NCI-H2107 treated with DMSO at 0.1 percent for 48 hours (cell line): ENCODE data around the gene FMR1NB.

Source experiments
- DNase-seq: peaks from one replicate; lab custom pipeline; 2025; ENCODE audit not compliant: unreplicated experiment; lab: John Stamatoyannopoulos, UW

The FMR1NB gene, protein sequence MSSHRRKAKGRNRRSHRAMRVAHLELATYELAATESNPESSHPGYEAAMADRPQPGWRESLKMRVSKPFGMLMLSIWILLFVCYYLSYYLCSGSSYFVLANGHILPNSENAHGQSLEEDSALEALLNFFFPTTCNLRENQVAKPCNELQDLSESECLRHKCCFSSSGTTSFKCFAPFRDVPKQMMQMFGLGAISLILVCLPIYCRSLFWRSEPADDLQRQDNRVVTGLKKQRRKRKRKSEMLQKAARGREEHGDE

DNA sequence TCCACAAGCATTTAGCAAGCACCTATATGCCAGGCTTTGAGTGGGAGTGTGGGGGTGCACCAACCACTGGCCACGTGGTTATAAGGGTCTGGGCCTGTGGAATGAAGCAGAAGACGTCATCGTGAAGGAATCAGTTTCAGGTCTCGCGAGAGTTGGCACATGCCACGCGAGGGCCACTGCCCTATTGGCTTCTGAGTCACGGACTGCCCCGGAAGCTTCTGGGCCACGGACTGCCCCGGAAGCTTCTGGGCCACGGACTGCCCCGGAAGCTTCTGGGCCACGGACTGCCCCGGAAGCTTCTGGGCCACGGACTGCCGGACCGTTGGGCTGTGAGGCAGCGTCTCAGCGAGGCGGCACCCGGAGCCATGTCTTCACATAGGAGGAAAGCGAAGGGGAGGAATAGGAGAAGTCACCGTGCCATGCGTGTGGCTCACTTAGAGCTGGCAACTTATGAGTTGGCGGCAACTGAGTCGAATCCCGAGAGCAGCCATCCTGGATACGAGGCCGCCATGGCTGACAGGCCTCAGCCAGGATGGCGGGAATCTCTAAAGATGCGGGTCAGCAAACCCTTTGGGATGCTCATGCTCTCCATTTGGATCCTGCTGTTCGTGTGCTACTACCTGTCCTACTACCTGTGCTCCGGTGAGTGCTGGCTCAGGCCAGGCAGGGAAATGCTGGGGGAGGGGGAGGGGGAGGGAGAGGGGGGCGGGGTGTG is at the start of gene FMR1NB:
FMR1NB (plus strand) TSS at position 300 of the 715 bp plus-strand sequence; CDS start at position 366, 66 bp downstream.
- DNase-seq = no peak

DNA sequence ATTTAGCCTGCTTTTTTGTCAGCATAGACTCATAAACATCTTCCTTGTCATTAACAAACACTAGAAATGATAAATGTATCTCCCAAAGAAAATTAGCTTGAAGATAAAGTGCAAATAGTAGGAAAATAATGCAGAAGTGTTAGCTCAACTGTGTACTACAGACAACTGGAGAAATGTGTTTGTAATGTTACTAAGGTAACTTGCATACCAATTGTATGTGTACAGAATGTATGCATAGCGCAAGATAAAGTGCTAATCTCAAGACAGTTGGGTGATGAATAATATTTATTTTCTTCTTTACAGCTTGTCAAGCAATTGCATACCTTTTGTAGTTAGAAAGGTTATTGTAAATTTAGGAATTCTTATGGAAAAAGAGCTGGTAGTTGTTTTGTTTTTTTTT is 47.3 kb upstream of the FMR1NB start:
- no peak for DNase-seq

DNA sequence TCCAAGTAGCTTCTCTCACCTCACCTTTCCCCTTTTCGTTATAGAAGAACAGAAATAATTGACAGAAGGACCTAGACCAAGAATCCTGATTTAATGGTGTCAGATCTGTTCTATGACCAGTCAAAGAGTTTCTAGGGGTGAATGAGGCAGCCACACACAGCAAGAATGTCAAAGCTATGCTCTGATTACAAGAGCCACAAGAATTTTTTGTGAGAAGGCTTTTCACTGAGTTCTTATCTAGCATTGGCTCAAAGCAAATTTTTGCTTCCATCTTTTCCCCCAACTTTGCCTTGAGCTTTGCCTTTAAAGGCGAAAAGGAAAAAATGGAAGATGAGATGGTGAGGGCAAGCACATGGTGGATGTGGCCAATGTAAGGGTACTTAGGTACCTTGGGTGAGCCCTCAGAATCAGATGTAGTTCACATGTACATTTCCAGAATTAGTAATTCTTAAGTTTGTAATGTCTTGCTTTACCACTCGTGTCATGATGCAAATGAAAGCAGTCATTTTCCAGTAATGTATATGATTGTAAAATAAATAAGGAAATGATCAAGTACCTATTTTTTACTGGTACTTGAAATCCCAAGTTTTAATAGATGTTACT is 45.9 kb upstream of the FMR1NB start:
- no peak for DNase-seq

DNA sequence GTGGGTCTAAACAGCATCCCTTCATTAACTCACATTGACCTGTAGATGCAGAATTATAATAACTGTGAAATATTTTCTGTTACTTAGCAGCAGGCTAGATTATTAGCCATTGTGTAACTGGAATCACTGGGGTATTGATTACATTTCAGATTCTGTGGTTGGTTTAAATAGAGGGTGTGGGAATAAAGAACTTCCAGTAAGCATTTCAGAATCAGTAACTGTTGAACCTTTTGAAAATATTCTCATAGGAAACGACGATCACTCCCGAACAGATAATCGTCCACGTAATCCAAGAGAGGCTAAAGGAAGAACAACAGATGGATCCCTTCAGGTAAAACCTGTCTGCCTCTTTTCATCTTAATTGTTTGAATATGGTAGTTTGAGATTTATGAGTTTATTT is 35.9 kb upstream of the FMR1NB start:
- DNase-seq = no peak

DNA sequence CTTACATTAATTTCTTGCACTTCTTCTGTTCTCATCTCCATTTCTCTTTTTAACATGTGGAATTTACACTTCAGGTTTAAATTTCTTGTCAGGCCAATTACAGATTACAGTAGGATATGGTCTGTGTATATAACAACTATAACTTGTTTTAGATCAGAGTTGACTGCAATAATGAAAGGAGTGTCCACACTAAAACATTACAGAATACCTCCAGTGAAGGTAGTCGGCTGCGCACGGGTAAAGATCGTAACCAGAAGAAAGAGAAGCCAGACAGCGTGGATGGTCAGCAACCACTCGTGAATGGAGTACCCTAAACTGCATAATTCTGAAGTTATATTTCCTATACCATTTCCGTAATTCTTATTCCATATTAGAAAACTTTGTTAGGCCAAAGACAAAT is 32.6 kb upstream of the FMR1NB start:
- DNase-seq = no peak

DNA sequence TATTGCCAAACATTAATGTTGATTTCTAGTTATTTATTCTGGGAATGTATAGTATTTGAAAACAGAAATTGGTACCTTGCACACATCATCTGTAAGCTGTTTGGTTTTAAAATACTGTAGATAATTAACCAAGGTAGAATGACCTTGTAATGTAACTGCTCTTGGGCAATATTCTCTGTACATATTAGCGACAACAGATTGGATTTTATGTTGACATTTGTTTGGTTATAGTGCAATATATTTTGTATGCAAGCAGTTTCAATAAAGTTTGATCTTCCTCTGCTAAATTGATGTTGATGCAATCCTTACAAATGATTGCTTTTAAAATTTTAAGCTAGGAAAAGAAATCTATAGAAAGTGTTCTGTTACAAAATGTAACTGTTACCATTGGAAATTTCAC is 30.8 kb upstream of the FMR1NB start:
- DNase-seq = no peak

DNA sequence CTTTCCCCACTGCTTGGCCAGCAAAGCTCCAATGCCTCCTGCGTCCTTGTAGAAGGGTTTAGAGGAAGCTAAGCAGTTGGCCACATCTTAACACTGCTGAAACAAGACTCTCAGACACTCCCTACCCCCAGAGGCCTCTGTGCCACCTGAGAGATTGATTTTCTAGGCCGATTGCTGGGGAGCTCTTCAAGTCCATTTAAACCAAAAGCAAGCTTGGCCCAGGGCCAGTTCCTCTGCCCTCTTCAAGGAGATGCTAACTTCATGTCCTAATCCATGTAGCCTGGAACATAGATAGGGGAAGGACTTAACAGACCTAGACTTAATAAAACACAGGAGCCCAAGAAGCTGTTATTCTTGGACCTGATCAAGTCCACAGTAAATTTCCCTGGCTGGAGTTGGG is 27.2 kb upstream of the FMR1NB start:
- no peak for DNase-seq

DNA sequence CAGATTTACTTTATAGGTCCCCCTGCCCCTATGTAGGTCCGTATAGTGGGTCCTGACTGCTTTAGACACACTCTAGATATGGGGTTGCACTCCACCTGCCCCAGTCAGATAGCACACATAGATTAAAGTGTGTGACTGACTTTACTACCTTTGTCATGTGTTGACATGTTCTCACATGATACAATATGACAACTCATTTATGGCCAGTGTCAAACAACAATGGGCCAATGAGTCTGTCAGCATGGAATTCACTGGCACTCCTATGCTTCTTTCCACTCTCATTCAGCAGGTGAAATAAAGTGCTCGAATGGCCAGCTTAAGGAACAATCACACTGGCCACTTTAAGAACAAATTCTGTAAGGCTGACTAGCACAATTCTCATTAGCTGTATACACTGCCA is 23.8 kb upstream of the FMR1NB start:
- no peak for DNase-seq

DNA sequence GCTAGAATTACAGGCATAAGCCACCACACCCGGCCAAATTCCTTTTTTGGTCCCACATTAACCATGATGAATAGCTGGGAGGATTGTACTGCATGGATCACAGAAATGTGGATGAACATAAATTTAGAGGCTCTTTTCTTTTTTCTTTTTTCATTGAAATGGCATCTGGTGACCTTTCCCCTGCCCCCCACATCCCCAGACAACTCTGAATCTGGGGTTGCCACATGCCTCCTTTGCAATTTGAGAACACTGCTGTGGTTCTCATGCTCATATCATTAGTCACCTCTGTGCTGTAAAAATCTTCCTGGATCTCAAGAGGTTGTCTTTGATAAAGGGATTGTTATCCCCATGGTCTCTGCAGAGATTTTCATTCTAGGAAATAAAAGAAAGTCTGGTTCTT is 22.8 kb upstream of the FMR1NB start:
- DNase-seq = no peak

DNA sequence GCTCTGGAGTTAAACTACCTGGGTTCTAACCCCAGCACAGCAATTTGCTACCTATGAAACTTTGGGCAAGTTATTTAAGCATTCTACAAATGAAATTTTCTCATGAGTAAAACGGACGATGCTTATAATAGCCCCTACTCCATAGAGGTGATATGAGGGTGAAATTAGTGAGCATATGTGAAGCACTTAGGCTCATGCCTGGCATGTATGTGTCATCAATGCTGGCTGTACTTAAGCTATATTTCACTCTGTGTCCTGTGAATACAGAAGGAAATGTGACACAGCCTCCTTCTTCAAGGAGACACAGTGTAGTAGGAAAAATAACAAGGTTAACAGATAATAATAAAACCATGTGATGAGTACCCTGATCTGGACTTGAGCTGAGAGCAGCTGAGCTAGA is 20.4 kb upstream of the FMR1NB start:
- no peak for DNase-seq

DNA sequence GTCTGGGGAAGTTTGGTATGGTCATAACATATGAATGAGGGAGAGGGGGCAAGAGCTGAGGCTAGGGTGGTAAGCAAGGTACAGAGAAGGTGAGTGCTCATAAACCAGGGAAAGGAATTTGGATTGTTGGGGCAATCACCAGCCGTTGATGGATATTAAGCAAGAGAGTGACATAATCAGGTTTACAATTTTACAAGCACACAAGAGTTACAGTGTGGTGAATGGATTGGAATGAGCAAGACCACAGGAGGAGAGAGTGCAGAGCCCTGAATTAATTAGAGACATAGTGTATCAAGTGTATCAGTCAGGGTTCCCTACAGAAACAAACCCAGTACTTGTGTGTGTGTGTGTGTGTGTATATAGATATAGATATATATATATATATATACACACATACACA is 18.7 kb upstream of the FMR1NB start:
- DNase-seq = no peak

DNA sequence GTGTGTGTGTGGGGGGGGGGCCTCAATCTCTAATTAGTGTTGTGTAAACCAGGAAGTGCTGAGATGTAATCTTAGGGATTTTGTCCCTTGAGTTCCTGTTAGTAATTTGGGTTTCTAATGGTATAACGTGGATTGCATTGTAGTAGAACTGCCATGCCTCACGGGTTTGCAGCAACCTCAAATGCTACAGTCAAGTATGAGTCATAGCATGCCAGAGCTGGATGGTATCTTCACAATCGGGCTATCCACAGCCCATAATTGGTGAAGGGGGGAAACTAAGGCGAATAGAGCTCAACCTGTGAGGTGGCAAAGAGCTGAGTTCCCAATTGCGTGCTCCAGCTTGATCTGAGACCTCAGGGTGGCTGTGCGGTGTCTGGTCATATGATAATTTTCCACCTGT is 2.2 kb upstream of the FMR1NB start:
- no peak for DNase-seq

DNA sequence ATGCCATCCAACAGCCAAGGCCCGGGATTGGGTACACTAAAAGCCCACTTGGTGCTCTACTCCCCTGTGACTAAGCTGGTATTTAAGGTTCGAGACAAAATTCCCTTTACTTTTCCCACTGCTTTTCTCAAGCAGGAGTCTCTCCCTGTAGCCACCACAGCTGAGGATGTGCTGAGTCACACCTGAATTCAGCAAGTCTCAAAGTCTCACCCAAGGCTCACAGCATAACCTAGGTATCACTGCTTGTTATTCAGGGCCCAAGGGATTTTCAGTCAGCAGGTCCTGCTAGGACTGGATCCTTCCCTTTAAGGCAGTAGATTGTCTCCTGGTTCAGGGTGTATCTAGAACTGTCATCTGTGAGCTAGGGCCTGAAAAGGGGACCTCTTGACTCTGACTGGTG is 39.2 kb downstream of the FMR1NB start:
- no peak for DNase-seq

DNA sequence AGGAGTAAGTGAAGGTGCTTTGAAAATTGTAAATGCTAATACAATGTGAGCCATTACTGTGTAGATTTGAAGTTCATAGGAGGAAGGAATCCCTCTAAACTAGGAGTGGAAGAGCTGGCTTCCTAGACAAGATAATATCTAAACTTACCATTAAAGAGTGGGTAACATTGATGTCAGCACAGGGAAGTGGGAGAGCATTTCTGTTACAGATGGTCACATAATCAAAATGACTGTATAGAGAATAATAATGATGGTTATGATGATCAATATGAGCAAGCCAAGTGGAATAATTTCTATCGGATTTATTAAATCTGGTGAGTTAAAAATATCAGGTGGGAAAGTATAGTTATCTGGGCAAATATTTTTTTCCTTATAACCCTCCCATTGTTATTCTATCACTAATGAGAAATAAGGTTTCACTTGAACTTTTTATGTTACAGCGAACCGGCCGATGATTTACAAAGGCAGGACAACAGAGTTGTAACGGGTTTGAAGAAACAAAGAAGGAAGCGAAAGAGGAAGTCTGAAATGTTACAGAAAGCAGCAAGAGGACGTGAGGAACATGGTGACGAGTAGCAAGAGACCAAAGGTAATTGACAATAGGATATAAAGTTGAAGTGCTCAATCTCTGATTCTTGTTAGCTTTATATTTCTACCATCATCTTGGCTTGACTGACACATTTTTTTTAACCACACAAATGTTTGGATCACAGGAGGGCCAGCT is 43.5 kb downstream of the FMR1NB start:
- no peak for DNase-seq

DNA sequence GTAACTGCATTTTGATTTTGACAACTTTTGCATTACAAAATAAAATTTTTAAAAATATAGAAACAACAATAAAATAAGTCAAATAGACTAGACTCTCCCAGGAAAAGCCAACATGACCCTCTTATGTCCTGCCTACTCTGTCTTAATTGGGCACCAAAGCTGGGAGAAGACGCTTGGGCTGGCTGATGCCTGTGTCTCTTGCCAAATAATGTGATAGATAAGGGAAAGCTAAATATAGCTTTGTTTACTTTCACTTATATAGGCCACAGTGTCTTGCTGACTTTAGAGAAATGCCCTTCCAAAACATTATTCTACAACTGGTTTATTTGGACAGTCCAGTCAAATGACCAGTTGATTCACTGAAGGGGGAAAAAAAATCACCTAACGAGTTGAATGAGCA is 54.2 kb downstream of the FMR1NB start:
- no peak for DNase-seq

DNA sequence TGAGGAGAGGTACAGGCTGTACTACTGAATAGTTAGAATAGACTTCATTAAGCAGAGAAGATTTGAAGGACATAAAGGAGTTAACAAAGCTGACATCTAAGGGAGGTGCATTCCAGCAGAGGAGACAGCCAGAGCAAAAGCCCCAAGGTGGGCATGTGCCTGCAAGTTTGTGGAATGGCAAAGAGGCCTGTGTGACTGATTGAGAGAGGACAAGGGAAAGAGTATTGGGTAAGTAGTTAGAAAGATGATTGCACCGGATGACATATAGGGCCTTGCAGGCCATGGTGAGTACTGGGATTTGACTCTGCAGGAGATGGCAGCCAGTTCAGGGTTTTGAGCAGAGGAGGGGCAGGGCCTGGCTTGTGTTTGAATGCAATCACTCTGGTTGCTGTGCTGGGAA is 55.9 kb downstream of the FMR1NB start:
- no peak for DNase-seq

DNA sequence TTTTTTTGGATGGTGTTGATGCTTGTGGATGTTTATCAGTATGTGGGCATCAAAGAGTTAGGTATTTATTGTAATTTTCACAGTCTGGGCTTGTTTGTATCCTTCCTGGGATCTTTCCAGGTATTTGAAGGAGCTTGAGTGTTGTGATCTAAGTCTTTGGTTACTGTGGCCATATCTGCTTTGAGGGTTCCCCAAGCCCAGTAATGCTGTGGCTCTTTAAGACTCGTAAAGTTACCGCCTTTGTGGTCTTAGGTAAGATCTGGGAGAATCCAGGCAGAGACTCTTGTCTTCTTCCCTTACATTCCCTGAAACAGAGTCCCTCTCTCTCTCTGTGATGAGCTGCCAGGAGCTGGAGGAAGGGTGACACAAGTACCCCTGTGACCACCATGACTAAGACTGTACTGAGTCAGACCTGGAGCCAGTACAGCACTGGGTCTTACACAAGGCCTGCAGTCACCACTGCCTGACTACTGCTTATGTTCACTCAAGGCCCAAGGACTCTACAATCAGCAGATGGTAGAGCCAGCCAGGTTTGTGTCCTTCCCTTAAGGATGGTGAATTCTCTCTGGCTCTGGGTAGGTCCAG is 62.2 kb downstream of the FMR1NB start:
- no peak for DNase-seq

DNA sequence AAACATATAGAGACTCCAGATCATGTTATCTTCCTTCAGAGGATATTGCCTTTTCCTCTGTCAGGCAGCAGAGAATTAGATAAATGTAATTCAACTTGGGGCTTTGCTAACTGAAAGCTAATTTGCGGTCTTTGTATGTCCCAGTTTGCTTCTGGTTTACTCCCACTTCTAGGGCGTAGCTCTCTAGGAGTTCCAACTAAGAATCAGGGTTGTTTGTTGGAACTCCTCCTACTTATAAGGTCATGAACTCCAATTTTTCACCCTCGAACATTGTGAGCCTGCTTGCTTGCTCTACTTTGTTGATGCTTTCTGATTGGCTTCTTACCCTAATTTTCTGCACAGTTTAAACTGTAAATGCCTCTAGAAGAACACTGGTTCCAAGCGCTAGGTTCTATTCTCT is 66.1 kb downstream of the FMR1NB start:
- DNase-seq = no peak

DNA sequence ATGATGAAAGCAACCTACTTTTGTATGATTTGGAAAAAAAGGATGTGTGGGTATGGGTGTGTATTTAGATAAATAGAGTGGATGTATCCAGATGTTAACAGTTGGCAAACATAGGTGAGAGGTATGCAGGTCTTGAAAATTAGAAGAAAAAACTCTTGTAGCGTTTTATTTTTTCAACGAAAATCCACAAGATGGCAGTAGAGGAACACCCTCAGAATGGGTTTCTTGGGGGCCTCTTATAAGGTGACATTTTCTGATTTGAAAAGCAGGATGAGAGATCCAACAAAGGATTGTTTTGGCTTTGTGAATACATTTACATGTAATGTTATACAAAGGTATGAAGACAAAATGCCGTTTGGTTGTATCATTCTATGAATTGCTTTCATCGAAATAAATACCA is 68.3 kb downstream of the FMR1NB start:
- peak; percentile 5 for DNase-seq

DNA sequence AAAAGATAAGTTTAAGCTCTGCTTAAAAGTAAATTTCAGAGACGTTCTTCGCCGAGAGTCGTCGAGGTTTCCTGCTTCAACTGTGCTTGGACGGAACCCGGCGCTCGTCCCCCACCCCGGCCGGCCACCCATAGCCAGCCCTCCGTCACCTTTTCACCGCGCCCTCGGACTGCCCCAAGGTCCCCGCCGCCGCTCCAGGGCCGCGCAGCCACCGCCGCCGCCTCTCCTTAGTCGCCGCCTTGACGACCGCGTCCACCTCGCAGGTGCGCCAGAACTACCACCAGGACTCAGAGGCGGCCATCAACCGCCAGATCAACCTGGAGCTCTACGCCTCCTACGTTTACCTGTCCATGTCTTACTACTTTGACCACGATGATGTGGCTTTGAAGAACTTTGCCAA is 70.8 kb downstream of the FMR1NB start:
- no peak for DNase-seq

DNA sequence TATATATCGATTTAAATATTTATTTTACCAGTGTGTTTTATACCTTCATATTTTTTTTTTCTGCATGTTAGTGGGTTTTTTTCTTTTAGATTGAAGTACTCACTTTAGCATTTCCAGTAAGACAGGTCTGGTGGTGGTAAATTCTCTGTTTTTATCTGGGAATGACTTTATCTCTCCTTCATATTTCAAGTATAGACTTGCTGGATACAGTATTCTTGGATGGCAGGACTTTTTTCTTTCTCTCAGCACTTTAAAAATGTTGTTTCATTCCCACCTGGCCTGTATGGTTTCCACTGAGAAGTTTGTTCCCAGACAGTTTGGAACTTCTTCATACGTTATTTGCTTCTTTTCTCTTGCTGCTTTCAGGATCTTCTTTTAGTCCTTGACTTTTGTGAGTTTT is 86.1 kb downstream of the FMR1NB start:
- no peak for DNase-seq
